GM12878 (cell line): ENCODE results near the gene CARD14. TPM values are rescaled to one million over a fixed set of nuclear protein-coding genes. Genes with fewer than 3 reads are reported as not detected.
A peak's percentile ranks its signal among the peaks of the same experiment; 100 is the strongest.

Experiments used
- BCL3 ChIP-seq: IDR thresholded peaks from 2 replicates; pipeline ENCODE4 v1.6.1; 2011; ENCODE audit warnings: borderline replicate concordance, low read depth, mild to moderate bottlenecking, moderate library complexity, low read length; ENCODE audit not compliant: insufficient read depth, poor library complexity, severe bottlenecking
- CEBPB ChIP-seq, 2 experiments: fragments of 150-350 bp in 1 of 2; IDR thresholded peaks; 2 replicates each; pipeline ENCODE4 v1.6.1; 2012 to 2014; ENCODE audit warnings: low read depth in 2 of 2, low read length in 2 of 2, borderline replicate concordance in 1 of 2, inconsistent platforms in 1 of 2
- CHD2 ChIP-seq: IDR thresholded peaks from 2 replicates; pipeline ENCODE4 v1.6.1; 2011; ENCODE audit warnings: low read depth, low read length, improper control_type of control experiment, borderline replicate concordance
- DPF2 ChIP-seq: fragments of 450-650 bp; IDR thresholded peaks from 2 replicates; pipeline ENCODE4 v1.6.1; 2017; ENCODE audit warnings: mild to moderate bottlenecking
- EP300 ChIP-seq, 2 experiments: fragments of 150-350 bp in 1 of 2; IDR thresholded peaks; 2 replicates each; pipeline ENCODE4 v1.6.1; 2011 to 2012; ENCODE audit warnings: low read depth in 2 of 2, low read length in 2 of 2, borderline replicate concordance in 1 of 2, improper control_type of control experiment in 1 of 2, inconsistent platforms in 1 of 2; ENCODE audit not compliant: control insufficient read depth in 1 of 2
- FOXM1 ChIP-seq: IDR thresholded peaks from 2 replicates; pipeline ENCODE4 v1.6.1; 2012; ENCODE audit warnings: low read depth, mild to moderate bottlenecking, inconsistent platforms, low read length, moderate library complexity
- HDGF ChIP-seq: fragments of 450-650 bp; IDR thresholded peaks from 2 replicates; pipeline ENCODE4 v1.6.1; 2016; ENCODE audit warnings: antibody characterized with exemption
- KAT2A ChIP-seq: conservative IDR thresholded peaks from 2 replicates; pipeline ENCODE4 v1.6.1; 2011; ENCODE audit warnings: low read depth, low read length; ENCODE audit not compliant: control insufficient read depth
- NBN ChIP-seq: fragments of 450-650 bp; IDR thresholded peaks from 2 replicates; pipeline ENCODE4 v1.6.1; 2016
- NFIC ChIP-seq: IDR thresholded peaks from 2 replicates; pipeline ENCODE4 v1.6.1; 2012; ENCODE audit warnings: low read depth, mild to moderate bottlenecking, inconsistent platforms, low read length, moderate library complexity
- NKRF ChIP-seq: fragments of 450-650 bp; conservative IDR thresholded peaks from 2 replicates; pipeline ENCODE4 v1.6.1; 2017; ENCODE audit warnings: mild to moderate bottlenecking, moderate library complexity
- NR2C2 ChIP-seq: IDR thresholded peaks from 2 replicates; pipeline ENCODE4 v1.6.1; 2011; ENCODE audit warnings: borderline replicate concordance, low read depth; ENCODE audit not compliant: control insufficient read depth, insufficient read length
- PAX5 ChIP-seq: IDR thresholded peaks from 2 replicates; pipeline ENCODE4 v1.6.1; 2011; ENCODE audit warnings: low read depth, low read length, borderline replicate concordance
- RELA ChIP-seq: fragments of 450-650 bp; IDR thresholded peaks from 2 replicates; pipeline ENCODE4 v1.8.0; 2014; ENCODE audit warnings: borderline replicate concordance; ENCODE audit not compliant: partially characterized antibody
- RFX5 ChIP-seq: IDR thresholded peaks from 2 replicates; pipeline ENCODE4 v1.6.1; 2011; ENCODE audit warnings: low read depth, low read length, improper control_type of control experiment
- SMARCA5 ChIP-seq: fragments of 450-650 bp; IDR thresholded peaks from 2 replicates; pipeline ENCODE4 v1.6.1; 2017; ENCODE audit warnings: mild to moderate bottlenecking
- USF1 ChIP-seq: IDR thresholded peaks from 2 replicates; pipeline ENCODE4 v1.6.1; 2011; ENCODE audit warnings: borderline replicate concordance, low read depth, mild to moderate bottlenecking, moderate library complexity, mixed read lengths, low read length; ENCODE audit not compliant: insufficient read depth; ENCODE audit errors: extremely low read length
- ZNF622 ChIP-seq: fragments of 450-650 bp; IDR thresholded peaks from 2 replicates; pipeline ENCODE4 v1.6.1; 2017; ENCODE audit warnings: mild to moderate bottlenecking, inconsistent platforms
- polyA plus RNA-seq, 11 experiments: library from polyadenylated mRNA; depleted of rRNA in 4 of 11; unstranded in 6 of 11; stranded (reverse) in 5 of 11; fragments of >200 nt; fragmentation: Nextera tagmentation in 4 of 11; fragmentation: Illumina TruSeq in 1 of 11; extraction: Ambion mirVana in 4 of 11; extraction: Trizol in 1 of 11; gene quantifications; 1 replicate in 1 of 11; 2 replicates in 10 of 11; pipeline versions ENCODE4 v1.2.1 to v1.2.3, GENCODE V29; 2011 to 2016; ENCODE audit warnings: inconsistent platforms in 2 of 11, missing spikeins in 2 of 11, low read depth in 1 of 11
- total RNA-seq, 4 experiments: library from RNA; depleted of rRNA in 3 of 4; stranded (reverse); fragments of >200 nt in 3 of 4; fragmentation: Illumina TruSeq in 1 of 4; extraction: Trizol in 1 of 4; gene quantifications; 2 replicates each; pipeline versions ENCODE4 v1.2.1 to v1.2.3, GENCODE V29; 2013 to 2021
- TF ChIP-seq, protein P1 (sequence below): IDR thresholded peaks from 2 replicates; pipeline ENCODE4 v1.6.1; 2012; ENCODE audit warnings: improper control_type of control experiment, low read depth, low read length; ENCODE audit not compliant: insufficient replicate concordance

Gene CARD14
- total and polyA plus RNA-seq, 10 of the 15 experiments (the other 5 are each of a cell fraction or from before 2014, with no cell fraction given): 0.08 to 0.15 TPM; not detected in 8

GRCh38 chr17:80195671-80196529 lies 26.1 kb downstream of the CARD14 start (continued):
- TF ChIP-seq RFX5: no peak
- peak; percentile 100 for TF ChIP-seq DPF2
- no peak for TF ChIP-seq EP300 (IDR thresholded peaks at IDR 0.05; ENCODE audit: borderline replicate concordance in 1 of 2, control insufficient read depth in 1 of 2, low read depth in 2 of 2, low read length in 2 of 2)
- TF ChIP-seq PAX5: no peak
- TF ChIP-seq NR2C2: no peak
- TF ChIP-seq HDGF: no peak
- no peak for TF ChIP-seq BCL3
- TF ChIP-seq CHD2: no peak
- no peak for TF ChIP-seq CEBPB (IDR thresholded peaks at IDR 0.05; ENCODE audit: borderline replicate concordance in 1 of 2, low read depth in 2 of 2, low read length in 2 of 2)
- TF ChIP-seq, protein P1, sequence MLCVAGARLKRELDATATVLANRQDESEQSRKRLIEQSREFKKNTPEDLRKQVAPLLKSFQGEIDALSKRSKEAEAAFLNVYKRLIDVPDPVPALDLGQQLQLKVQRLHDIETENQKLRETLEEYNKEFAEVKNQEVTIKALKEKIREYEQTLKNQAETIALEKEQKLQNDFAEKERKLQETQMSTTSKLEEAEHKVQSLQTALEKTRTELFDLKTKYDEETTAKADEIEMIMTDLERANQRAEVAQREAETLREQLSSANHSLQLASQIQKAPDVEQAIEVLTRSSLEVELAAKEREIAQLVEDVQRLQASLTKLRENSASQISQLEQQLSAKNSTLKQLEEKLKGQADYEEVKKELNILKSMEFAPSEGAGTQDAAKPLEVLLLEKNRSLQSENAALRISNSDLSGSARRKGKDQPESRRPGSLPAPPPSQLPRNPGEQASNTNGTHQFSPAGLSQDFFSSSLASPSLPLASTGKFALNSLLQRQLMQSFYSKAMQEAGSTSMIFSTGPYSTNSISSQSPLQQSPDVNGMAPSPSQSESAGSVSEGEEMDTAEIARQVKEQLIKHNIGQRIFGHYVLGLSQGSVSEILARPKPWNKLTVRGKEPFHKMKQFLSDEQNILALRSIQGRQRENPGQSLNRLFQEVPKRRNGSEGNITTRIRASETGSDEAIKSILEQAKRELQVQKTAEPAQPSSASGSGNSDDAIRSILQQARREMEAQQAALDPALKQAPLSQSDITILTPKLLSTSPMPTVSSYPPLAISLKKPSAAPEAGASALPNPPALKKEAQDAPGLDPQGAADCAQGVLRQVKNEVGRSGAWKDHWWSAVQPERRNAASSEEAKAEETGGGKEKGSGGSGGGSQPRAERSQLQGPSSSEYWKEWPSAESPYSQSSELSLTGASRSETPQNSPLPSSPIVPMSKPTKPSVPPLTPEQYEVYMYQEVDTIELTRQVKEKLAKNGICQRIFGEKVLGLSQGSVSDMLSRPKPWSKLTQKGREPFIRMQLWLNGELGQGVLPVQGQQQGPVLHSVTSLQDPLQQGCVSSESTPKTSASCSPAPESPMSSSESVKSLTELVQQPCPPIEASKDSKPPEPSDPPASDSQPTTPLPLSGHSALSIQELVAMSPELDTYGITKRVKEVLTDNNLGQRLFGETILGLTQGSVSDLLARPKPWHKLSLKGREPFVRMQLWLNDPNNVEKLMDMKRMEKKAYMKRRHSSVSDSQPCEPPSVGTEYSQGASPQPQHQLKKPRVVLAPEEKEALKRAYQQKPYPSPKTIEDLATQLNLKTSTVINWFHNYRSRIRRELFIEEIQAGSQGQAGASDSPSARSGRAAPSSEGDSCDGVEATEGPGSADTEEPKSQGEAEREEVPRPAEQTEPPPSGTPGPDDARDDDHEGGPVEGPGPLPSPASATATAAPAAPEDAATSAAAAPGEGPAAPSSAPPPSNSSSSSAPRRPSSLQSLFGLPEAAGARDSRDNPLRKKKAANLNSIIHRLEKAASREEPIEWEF: no peak
- TF ChIP-seq USF1: no peak
- TF ChIP-seq NKRF: no peak
- TF ChIP-seq NBN: no peak
- TF ChIP-seq KAT2A: no peak
- TF ChIP-seq SMARCA5: peak; percentile 68; the same call in 1 of the 2 replicates
- TF ChIP-seq ZNF622: no peak
- TF ChIP-seq NFIC: no peak
- no peak for TF ChIP-seq FOXM1
- TF ChIP-seq RELA: no peak
